ENCODE measurements around the gene MOCS2.

Gene MOCS2

DNA sequence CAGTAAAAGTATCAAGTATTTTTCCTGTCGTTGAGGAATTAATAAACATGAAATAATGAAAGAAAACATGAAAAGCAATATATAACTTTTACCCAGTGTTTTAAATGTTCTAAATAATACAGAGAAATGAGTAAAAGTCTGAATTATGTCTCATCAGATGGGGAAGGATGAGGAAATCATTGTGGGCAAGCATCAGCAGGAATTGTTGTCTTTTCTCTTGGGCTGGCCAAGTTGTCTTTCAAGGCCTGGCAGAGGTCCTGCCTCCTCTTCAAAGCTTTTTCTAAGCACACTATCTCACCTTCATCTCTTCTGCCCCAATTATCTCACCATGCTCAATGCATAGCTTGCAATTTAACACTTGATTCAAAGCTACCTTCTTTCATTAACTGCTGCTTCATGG lies 41.9 kb downstream of the MOCS2 start:
- no peak overlapping the region for H3K4me3 ChIP-seq (ENCODE audit: control insufficient read depth, low read depth, low read length)
- DNase-seq (ENCODE audit: low read depth): no peak
- TF ChIP-seq, protein P1, sequence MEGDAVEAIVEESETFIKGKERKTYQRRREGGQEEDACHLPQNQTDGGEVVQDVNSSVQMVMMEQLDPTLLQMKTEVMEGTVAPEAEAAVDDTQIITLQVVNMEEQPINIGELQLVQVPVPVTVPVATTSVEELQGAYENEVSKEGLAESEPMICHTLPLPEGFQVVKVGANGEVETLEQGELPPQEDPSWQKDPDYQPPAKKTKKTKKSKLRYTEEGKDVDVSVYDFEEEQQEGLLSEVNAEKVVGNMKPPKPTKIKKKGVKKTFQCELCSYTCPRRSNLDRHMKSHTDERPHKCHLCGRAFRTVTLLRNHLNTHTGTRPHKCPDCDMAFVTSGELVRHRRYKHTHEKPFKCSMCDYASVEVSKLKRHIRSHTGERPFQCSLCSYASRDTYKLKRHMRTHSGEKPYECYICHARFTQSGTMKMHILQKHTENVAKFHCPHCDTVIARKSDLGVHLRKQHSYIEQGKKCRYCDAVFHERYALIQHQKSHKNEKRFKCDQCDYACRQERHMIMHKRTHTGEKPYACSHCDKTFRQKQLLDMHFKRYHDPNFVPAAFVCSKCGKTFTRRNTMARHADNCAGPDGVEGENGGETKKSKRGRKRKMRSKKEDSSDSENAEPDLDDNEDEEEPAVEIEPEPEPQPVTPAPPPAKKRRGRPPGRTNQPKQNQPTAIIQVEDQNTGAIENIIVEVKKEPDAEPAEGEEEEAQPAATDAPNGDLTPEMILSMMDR (IDR thresholded peaks at IDR 0.05; ENCODE audit: control insufficient read depth, insufficient read depth, low read depth, low read length, missing control alignments): no peak

DNA sequence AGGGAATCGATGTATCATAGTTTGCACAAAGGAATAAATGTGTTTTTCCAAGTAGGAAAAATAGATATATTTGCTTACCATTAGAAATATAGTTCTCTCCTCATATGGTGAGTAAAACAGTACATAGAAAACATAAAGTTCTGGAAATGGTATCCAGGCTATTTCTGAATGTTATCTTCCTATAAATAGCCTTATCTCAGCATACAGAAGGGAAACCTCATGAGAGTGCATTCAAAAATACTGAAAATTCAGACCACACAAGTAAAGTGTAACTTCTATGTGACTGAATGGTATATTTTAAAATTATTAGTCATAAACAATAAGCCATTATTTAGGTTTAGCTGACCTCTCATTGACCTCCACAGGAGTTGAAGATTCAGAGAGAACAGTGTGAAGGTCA lies 43.5 kb downstream of the MOCS2 start:
- DNase-seq (ENCODE audit: low read depth): no peak
- H3K4me3 ChIP-seq (ENCODE audit: control insufficient read depth, low read depth, low read length): no peak overlapping the region
- TF ChIP-seq, protein P1 (IDR thresholded peaks at IDR 0.05; ENCODE audit: control insufficient read depth, insufficient read depth, low read depth, low read length, missing control alignments): no peak

DNA sequence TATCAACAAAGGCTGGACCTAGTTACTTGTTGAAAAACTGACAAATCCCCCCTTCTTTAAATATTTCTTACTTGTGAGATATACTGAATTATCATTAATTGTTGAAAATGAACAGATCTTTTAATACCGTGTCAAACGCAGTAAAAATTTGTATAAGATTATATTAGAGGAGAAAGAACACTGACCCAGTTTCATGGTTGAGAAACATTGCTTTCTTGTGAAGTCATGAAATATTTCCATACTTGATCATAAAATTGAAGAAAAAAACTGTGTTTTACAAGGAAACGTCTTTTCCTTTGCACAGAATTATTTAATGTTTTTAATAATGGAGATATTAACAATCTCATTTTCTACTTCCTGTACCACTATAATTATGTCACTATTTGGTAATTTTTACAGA lies 45.8 kb downstream of the MOCS2 start:
- TF ChIP-seq, protein P1 (IDR thresholded peaks at IDR 0.05; ENCODE audit: control insufficient read depth, insufficient read depth, low read depth, low read length, missing control alignments): no peak
- DNase-seq (ENCODE audit: low read depth): no peak
- H3K4me3 ChIP-seq (ENCODE audit: control insufficient read depth, low read depth, low read length): no peak overlapping the region

DNA sequence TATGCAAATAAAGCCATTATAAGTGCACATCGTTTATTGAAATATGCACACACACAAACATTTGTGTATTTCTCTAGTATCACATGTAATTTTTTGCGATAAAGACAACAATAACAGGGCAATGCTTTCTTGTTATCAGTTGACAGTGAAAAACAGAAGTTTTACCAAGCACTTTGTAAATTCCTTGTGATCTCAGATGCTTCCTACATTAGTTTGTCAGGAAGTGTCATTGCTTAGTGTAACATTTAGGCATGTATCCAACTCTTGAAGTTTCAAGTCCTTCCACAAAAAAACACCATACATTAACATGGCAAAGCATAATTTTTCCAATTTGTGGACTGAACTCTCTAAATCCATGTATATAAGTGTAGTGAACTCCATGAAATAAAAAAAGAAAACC lies 46.4 kb downstream of the MOCS2 start:
- DNase-seq (ENCODE audit: low read depth): no peak
- H3K4me3 ChIP-seq (ENCODE audit: control insufficient read depth, low read depth, low read length): no peak overlapping the region
- TF ChIP-seq, protein P1 (IDR thresholded peaks at IDR 0.05; ENCODE audit: control insufficient read depth, insufficient read depth, low read depth, low read length, missing control alignments): no peak

DNA sequence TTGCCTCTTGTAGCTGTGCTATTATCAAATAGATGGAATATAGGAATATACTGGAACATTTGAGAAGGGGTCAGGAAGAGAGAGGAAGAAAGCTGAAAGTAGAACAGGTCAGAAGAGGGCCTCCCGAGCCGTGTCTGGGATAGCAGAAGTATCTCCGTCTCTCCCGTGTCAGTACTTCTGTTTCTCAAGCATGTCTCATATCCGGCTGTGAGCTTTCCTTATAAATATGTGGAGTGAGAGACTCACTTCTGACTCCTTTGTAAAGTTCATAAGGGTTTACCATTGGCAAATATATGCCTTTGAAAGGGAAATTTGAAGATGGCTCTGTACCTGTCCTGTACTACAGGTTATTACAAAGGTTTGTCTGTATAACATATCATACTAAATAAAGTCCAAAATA lies 50.3 kb downstream of the MOCS2 start:
- no peak for DNase-seq (ENCODE audit: low read depth)
- TF ChIP-seq, protein P1 (IDR thresholded peaks at IDR 0.05; ENCODE audit: control insufficient read depth, insufficient read depth, low read depth, low read length, missing control alignments): no peak
- no peak overlapping the region for H3K4me3 ChIP-seq (ENCODE audit: control insufficient read depth, low read depth, low read length)

DNA sequence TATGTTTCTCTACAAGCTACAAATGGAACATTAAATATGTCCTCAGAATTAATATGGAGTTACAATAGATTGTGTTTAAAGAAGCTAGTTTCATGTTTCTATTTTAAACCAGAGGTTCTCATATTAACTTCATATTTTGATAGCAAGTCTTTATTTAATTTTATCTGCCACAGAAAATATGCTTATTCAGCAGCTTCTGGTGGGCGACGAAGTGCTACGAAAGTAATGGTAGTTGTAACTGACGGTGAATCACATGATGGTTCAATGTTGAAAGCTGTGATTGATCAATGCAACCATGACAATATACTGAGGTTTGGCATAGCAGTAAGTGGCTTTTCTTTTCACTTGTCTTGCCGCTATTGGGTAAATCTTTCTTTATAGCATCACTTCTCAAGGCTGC lies 54.2 kb downstream of the MOCS2 start:
- TF ChIP-seq, protein P1 (IDR thresholded peaks at IDR 0.05; ENCODE audit: control insufficient read depth, insufficient read depth, low read depth, low read length, missing control alignments): no peak
- no peak overlapping the region for H3K4me3 ChIP-seq (ENCODE audit: control insufficient read depth, low read depth, low read length)
- DNase-seq (ENCODE audit: low read depth): no peak

DNA sequence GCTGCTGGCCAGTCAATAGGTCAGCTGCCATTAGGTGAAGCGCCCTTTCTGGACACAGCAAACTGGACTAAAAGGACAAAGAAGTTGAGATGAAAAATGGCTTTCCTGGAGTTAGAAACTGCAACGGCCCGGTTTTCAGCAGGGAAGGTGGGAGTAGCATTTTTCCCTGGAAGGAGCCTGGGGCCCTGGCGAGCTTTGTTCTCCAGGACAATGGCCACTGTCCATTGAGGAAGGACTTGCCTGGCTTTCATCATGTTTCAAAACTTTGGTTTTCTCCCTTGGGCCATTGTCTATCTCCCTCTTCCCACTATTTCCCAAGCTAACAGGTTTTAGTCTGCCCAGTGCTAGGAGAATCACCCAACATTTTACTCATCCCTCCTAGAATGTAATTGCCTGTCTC lies 56.2 kb downstream of the MOCS2 start:
- no peak for DNase-seq (ENCODE audit: low read depth)
- H3K4me3 ChIP-seq (ENCODE audit: control insufficient read depth, low read depth, low read length): no peak overlapping the region
- TF ChIP-seq, protein P1 (IDR thresholded peaks at IDR 0.05; ENCODE audit: control insufficient read depth, insufficient read depth, low read depth, low read length, missing control alignments): no peak

All from AG09309 (cell line).